ENCODE data around the gene MAP3K13.
A peak's percentile ranks its signal among the peaks of the same experiment; 100 is the strongest.
"Not testable (repeated sequence)": the region's sequence is repeated elsewhere in the genome, so short reads cannot be mapped to it uniquely, and the experiment has no call there.

Gene MAP3K13

DNA sequence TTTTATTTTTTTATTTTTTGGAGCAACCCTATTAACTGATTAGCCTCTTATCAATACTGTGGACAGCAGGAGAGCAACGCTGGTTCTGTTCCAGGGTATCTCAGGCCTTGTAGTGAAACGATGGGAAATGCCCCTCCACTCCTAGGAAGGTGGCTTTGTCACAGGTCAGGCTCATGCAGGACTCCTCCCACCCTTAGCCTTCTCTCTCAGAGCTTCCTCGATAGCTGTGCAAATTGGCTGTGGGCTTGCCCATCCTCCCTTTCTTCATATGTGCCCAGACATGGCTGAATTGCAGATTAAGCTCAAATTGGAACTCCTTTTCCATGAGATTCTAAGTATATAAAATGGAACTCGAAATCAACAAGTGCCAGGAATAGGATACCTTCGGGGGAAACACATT, 97.4 kb downstream of the MAP3K13 start:
- TF ChIP-seq, protein P1, sequence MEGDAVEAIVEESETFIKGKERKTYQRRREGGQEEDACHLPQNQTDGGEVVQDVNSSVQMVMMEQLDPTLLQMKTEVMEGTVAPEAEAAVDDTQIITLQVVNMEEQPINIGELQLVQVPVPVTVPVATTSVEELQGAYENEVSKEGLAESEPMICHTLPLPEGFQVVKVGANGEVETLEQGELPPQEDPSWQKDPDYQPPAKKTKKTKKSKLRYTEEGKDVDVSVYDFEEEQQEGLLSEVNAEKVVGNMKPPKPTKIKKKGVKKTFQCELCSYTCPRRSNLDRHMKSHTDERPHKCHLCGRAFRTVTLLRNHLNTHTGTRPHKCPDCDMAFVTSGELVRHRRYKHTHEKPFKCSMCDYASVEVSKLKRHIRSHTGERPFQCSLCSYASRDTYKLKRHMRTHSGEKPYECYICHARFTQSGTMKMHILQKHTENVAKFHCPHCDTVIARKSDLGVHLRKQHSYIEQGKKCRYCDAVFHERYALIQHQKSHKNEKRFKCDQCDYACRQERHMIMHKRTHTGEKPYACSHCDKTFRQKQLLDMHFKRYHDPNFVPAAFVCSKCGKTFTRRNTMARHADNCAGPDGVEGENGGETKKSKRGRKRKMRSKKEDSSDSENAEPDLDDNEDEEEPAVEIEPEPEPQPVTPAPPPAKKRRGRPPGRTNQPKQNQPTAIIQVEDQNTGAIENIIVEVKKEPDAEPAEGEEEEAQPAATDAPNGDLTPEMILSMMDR (IDR thresholded peaks at IDR 0.05; ENCODE audit: low read depth, low read length), result no peak

DNA sequence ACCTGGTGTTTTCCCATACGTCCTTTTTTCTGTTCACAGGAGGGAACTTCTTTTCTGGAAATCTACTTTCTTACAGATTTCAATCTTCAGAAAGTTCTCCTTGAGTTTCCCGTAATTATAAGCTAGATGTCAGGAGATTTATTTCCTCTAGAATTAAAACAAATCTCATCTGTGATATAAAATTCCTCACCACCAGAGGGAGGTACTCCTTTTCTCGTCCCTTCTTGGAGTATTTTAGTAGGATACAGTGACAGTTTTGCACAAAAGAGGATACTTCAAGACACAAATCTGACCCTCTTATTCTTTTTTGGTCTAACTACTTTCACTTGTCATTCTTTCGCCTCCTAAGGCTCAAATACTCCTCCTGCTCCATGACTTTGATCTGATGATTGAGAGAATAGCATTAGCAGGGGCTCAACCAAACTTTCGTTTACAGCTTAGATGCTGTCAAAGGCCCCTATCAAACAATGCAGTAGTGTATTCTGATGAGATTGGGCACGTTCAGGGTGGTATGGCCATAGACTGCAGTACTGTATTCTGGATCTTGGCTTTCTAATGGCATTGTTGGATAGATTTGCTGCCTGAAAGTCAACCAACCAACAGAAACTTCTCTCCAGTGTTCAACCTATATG, 97.9 kb downstream of the MAP3K13 start:
- TF ChIP-seq, protein P1 (IDR thresholded peaks at IDR 0.05; ENCODE audit: low read depth, low read length), result peak; percentile 28; the same call in 1 of the 2 replicates
- no peak overlapping the region for H3K4me3 ChIP-seq (ENCODE audit: low read depth, low read length)

More for the DNA sequence above, 97.4 kb downstream of the MAP3K13 start:
- H3K4me3 ChIP-seq (ENCODE audit: low read depth, low read length), result no peak overlapping the region

DNA sequence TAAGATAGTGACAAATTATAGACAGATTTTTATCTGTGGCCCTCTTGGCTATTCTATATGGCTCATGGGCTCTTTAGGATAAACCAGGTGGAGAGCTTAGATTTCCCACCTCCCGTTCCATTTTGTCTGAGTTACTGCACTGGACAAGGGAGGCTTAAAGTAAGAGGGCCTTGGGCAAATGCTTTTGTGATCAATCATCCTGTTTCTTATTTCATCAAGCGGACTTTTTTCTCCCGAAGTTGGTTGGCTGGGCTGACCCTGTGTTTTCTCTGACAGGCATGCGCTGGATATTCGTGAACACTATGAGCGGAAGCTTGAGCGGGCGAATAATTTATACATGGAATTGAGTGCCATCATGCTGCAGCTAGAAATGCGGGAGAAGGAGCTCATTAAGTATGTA, 102.5 kb downstream of the MAP3K13 start:
- TF ChIP-seq, protein P1 (IDR thresholded peaks at IDR 0.05; ENCODE audit: low read depth, low read length), result no peak
- H3K4me3 ChIP-seq (ENCODE audit: low read depth, low read length), result no peak overlapping the region

DNA sequence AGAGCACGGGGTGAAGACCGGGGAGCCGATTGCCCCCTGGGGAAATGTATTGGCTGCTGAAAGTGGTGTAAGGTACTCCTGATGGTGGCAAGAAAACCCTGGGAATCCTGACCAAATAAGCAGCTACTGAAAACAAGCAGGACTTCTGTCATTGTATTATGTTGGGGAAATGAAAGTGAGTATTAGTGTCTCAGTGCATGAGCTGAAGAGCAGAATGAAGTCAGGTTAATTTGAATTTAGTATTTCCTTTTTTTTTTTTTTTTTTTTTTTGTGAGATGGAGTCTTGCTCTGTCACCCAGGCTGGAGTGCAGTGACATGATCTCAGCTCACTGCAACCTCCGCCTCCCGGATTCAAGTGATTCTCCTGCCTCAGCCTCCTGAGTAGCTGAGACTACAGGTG, 103.2 kb downstream of the MAP3K13 start:
- H3K4me3 ChIP-seq (ENCODE audit: low read depth, low read length), result not testable (repeated sequence)

DNA sequence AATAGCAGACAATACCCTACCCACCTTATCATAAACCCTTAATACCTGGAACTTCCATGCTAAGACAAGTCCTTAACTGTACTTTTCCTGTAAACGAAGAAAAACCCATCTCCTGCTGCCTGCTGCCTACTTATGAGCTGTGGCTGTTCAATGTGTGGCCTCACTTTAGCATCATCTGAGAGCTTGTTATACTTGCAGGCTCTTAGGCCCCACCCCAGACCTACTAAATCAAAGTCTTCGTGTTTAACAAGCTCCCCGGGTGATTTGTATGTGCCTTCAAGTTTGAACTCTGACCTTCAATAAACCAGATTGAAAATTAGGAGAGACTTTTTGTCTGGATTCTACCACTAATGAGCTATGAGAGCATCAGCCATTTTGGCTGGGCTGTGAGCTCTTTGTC, 106.6 kb downstream of the MAP3K13 start:
- TF ChIP-seq, protein P1 (IDR thresholded peaks at IDR 0.05; ENCODE audit: low read depth, low read length), result no peak

DNA sequence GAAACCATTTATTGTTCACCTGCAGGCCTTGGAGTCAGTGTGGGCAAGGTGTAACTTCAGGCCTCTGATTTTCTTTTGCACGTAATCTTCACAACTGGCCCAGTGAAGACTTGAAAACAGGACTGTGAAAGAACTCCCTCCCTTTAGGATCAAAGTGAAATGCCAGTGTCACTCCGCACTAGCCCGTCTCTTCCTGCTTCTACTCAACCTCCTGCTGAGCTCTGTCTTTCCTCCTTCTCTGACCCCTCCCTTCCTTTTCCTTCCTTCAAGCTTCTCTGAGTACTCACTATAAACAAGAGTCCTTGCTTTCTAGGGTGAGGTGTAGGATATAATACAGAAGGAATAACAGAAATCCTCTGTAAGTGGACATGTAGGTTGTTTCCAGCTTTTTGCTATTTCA, 107.4 kb downstream of the MAP3K13 start:
- no peak overlapping the region for H3K4me3 ChIP-seq (ENCODE audit: low read depth, low read length)
- TF ChIP-seq, protein P1 (IDR thresholded peaks at IDR 0.05; ENCODE audit: low read depth, low read length), result no peak

More for the DNA sequence above, 106.6 kb downstream of the MAP3K13 start:
- no peak overlapping the region for H3K4me3 ChIP-seq (ENCODE audit: low read depth, low read length)

DNA sequence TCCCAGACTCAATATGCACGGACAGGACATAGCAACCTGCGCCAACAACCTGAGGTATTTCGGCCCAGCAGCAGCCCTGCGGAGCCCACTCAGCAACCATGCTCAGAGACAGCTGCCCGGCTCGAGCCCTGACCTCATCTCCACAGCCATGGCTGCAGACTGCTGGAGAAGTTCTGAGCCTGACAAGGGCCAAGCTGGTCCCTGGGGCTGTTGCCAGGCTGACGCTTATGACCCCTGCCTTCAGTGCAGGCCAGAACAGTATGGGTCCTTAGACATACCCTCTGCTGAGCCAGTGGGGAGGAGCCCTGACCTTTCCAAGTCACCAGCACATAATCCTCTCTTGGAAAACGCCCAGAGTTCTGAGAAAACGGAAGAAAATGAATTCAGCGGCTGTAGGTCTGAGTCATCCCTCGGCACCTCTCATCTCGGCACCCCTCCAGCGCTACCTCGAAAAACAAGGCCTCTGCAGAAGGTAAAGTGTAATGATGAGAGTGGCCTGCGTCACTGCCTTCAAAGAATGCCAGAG, 110.4 kb downstream of the MAP3K13 start:
- no peak overlapping the region for H3K4me3 ChIP-seq (ENCODE audit: low read depth, low read length)
- TF ChIP-seq, protein P1 (IDR thresholded peaks at IDR 0.05; ENCODE audit: low read depth, low read length), result no peak

DNA sequence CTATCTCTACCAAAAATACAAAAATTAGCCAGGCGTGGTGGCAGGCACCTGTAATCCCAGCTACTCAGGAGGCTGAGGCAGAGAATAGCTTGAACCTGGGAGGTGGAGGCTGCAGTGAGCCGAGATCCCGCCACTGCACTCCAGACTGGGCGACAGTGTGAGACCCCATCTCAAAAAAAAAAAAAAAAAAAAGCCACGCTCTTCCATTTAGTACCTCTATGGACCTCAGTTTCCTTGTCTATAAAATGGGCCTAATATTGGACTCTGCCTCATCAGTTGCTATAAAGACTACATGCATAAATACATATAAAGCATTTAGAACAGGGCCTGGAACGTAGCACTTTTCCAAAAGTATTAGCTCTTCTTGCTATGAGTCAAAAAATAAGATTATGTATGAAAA, 112.0 kb downstream of the MAP3K13 start:
- not testable (repeated sequence) for H3K4me3 ChIP-seq (ENCODE audit: low read depth, low read length)

All from WI38 (cell line).